GM18517 (cell line): ENCODE measurements around the gene CCDC177.
"Not testable (repeated sequence)": the region's sequence is repeated elsewhere in the genome, so short reads cannot be mapped to it uniquely, and the experiment has no call there.

Experiments
- ATAC-seq: cut with Tn5 transposase; IDR thresholded peaks from one replicate; pipeline ENCODE4 v1.9.1; 2021; ENCODE audit warnings: mild to moderate bottlenecking, moderate library complexity; ENCODE audit not compliant: unreplicated experiment

The CCDC177 gene

GRCh38 chr14:69600304-69600891 lies 25.7 kb upstream of the CCDC177 start:
- ATAC-seq: no peak

GRCh38 chr14:69599431-69599830 lies 24.8 kb upstream of the CCDC177 start:
- not testable (repeated sequence) for ATAC-seq

GRCh38 chr14:69595336-69595735 lies 20.7 kb upstream of the CCDC177 start:
- no peak for ATAC-seq

- ATAC-seq: no peak
Observed at GRCh38 chr14:69594846-69595245, 20.2 kb upstream of the CCDC177 start.

- no peak for ATAC-seq
Observed at GRCh38 chr14:69593018-69593677, 18.5 kb upstream of the CCDC177 start.

GRCh38 chr14:69591317-69591716 lies 16.6 kb upstream of the CCDC177 start:
- no peak for ATAC-seq

- ATAC-seq: no peak
Observed at GRCh38 chr14:69587389-69587788, 12.7 kb upstream of the CCDC177 start.

GRCh38 chr14:69586404-69586803 lies 11.7 kb upstream of the CCDC177 start:
- ATAC-seq: no peak

GRCh38 chr14:69584389-69584788 lies 9.7 kb upstream of the CCDC177 start:
- no peak for ATAC-seq

- no peak for ATAC-seq
Observed at GRCh38 chr14:69582829-69583228, 8.2 kb upstream of the CCDC177 start.

GRCh38 chr14:69582212-69582611 lies 7.5 kb upstream of the CCDC177 start:
- no peak for ATAC-seq

- no peak for ATAC-seq
Observed at GRCh38 chr14:69581316-69581935, 6.8 kb upstream of the CCDC177 start.

GRCh38 chr14:69580009-69580577 lies 5.4 kb upstream of the CCDC177 start:
- ATAC-seq: no peak

GRCh38 chr14:69579476-69579875 lies 4.8 kb upstream of the CCDC177 start:
- ATAC-seq: no peak

- no peak for ATAC-seq
Observed at GRCh38 chr14:69574954-69575295, 254 bp upstream of the CCDC177 start.

- no peak for ATAC-seq
Observed at GRCh38 chr14:69573831-69574262, 824 bp downstream of the CCDC177 start.

GRCh38 chr14:69573205-69573830 lies 1.4 kb downstream of the CCDC177 start:
- no peak for ATAC-seq

GRCh38 chr14:69572841-69573135 lies 1.9 kb downstream of the CCDC177 start:
- ATAC-seq: no peak

GRCh38 chr14:69572030-69572840 lies 2.4 kb downstream of the CCDC177 start:
- ATAC-seq: no peak

GRCh38 chr14:69571449-69572029 lies 3.1 kb downstream of the CCDC177 start:
- ATAC-seq: no peak
